GM18907 (cell line): Measurements from ENCODE around the gene CARS2.
"Not testable (repeated sequence)": the region's sequence is repeated elsewhere in the genome, so short reads cannot be mapped to it uniquely, and the experiment has no call there.

Source experiments
- ATAC-seq: cut with Tn5 transposase; IDR thresholded peaks from one replicate; pipeline ENCODE4 v1.9.1; 2021; ENCODE audit warnings: mild to moderate bottlenecking, moderate library complexity; ENCODE audit not compliant: unreplicated experiment

The CARS2 gene

DNA sequence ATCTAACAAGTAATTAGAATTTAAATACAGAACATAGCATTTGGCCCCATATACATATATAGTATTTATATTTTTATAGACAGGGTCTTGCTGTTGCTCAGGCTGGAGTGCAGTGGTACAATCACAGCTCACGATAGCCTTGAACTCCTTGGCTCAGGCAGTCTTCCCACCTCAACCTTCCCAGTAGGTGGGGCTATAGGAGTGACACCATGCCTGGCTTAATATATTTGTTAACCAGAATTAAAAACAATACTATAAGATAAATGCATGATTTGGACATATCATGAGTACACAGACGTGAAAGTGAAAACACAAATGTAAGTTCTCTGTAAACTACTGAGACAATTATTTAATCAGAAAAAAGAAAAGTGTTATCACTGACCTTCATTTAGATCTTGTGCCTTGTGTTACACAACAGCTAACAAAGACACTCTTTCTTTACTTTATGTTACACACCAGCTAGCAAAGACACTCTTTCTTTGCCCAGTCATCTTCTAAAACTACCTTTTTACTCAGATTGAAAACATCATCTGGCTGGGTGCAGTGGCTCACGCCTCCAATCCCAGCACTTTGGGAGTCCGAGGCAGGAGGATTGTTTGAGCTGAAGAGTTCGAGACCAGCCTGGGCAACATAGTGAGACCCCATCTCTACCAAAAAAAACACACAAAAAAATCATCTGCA lies 22.6 kb downstream of the CARS2 start:
- no peak for ATAC-seq

DNA sequence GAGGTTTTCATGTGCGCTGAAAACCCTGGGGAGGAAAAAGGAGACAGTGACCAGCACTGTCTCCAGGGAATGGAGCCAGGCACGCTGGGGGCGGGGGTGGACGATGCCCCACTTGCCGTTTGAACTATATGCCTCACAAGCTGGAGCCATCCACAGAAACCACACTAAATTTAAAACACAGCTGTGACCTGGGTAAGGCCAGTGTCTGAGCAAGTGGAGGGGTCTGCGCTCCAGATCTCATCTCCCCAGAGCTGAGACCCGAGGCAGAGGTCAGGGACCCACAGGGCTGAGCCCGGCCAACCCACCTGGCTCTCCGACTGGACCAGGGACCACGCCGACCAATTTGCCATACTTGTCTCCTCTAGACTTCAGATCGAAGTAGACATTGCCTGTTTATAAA lies 23.2 kb downstream of the CARS2 start:
- ATAC-seq = no peak

DNA sequence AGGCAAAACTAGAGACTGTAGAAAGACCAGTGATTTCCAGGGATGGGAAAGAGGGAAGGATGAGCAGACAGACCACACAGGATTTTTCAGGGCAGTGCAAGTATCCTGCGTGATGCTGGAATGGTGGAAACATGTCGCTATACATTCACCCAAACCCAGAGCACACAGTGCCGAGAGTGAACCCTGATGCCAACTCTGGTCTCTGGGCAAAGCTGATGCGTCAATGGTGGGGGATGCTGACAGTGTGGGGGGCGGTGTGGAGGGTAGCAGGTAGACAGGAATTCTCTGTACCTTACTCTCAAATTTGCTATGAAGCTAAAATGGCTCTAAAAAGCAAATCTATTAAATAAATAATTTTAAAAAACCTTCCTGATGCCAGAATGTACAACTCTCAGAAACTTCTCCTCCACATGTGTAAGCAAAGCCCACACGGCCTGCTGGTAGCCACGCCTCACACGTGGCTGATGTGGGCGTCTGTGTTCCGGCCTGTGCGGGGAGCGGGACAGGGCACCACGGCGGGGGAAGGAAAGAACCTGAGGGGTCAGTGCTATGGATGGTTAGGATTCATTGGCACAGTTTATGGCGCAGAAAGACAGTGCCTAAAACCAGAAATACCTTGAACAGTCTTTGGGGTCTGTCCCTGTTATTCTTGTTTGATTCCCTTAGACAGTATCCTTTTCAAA lies 23.9 kb downstream of the CARS2 start:
- no peak for ATAC-seq

DNA sequence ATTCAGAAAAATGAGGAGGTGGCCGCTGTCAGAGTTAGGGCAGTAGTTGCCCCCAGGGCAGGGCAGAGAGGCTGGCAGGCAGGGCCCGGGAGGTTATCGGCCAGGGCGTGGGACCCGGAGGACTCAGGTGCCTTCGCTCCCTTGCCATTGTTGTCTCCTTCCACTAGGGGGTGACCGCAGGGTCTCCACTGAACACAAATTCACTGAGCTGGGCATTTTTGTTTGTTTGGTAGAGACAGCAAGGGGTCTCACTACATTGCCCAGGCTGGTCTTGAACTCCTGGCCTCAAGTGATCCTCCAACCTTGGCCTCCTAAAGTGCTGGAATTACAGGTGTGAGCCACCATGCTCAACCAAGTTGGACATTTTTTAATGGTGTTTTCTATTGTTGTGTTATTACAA lies 25.1 kb downstream of the CARS2 start:
- ATAC-seq = no peak

DNA sequence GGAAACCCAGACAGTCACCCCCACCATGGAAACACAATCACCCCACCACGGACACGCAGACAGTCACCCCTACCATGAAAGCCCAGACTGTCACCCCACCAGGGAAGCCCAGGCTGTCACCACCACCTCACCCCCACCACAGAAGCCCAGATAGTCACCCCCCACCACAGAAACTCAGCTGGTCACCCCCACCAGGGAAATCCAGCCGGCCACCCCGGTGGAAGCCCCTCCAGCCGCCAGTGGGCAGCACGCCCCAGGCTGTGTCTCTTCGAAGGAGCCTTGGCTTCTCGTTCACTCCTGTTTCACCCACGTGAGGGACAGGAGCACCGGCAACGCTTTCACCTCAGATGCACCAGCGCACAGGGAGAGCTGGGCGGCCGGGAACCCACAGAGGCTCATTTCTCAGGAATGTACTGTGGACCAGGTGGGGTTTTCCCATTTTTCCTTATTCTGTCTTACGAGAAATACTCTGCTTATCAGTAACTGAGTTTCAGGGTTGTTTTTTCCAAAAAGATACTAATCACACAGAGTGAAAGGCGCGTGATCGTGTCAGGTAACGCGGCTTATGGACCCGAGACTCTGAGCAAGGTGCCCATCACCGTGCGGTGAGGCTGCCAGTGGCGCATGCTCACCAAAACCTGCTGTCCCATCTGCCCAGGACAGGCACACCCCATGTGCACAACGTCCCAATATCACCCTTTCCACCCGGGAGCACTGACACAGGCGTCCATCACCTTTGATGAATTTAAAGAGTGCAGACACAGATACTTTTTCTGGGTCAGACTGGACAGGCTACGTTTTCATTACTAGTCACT lies 28.0 kb downstream of the CARS2 start:
- ATAC-seq = no peak

DNA sequence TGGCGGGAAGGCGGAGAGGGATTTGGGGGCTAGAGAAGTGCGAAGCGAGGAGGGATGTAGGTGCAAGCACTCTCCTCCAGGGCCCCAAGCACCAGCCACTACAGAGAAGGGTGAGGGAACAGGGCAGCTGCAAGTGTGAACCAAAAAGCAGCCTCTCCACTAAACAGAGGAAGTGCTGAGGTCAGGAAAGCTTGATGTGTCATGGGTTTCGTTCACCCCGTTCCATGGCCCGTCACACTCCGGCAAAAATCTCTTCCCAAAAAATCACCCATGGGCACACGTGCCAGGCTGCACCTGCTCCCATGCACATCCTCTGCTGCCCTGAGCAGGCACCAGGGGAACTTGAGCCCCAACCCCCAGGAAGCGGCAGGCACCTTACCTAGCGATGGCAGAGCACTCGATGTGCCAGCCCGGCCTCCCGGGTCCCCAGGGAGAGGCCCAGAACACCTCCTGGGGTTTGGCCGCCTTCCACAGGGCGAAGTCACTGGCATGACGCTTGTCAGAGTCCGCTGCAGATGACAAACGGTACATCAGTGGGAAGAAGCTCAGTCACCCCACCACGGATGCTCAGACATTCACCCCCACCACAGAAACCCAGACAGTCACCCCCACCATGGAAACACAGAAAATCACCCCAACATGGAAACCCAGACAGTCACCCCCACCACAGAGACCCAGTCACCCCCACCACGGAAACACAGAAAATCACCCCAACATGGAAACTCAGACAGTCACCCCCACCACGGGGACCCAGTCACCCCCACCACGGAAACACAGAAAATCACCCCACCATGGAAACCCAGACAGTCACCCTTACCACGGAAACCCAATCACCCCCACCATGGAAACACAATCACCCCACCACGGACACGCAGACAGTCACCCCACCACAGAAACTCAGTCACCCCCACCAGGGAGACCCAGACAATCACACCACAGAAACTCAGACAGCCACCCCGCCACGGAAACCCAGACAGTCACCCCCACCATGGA lies 29.0 kb downstream of the CARS2 start:
- ATAC-seq = peak; percentile 79

DNA sequence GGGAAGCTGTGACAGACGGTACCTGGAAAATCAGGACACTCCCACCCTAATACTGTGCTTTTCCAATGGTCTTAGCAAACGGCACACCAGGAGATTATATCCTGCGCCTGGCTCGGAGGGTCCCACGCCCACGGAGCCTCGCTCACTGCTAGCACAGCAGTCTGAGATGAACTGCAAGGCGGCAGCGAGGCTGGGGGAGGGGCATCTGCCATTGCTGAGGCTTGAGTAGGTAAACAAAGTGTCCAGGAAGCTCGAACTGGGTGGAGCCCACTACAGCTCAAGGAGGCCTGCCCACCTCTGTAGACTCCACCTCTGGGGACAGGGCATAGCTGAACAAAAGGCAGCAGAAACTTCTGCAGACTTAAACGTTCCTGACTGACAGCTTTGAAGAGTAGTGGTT lies 36.1 kb downstream of the CARS2 start:
- not testable (repeated sequence) for ATAC-seq

DNA sequence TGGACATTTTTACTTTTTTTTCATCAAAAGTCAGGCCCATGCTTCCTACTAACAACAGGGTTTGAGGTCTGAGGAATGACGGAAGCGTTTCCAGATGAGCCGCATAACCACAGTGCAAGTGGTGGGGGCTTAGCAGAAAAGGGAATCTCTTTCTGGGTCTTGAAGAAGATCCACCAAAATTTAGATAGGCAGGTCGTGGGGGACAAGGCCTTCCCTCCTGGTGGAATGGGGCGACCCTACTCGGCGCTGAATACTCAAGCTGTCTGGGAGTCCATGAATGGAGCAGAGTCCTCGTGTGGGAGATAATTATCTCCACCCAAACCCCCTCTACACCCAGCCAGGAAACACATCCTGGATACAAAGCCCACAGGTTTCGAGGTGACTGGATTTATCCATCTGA lies 36.9 kb downstream of the CARS2 start:
- ATAC-seq = no peak

DNA sequence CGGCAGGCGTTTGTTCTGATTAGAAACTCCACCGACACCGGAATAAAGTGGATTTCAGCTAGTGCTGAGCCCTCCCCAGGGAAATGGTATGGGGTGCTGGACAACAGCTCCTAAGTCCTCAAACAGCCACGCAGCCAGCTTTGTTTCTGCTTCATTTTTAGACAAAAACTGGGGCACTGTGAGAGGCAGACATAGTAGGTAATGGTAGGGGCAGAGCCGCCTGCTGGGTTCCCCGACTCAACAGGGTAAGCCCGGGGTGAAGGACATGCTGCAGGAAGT lies 39.7 kb downstream of the CARS2 start:
- ATAC-seq = no peak

DNA sequence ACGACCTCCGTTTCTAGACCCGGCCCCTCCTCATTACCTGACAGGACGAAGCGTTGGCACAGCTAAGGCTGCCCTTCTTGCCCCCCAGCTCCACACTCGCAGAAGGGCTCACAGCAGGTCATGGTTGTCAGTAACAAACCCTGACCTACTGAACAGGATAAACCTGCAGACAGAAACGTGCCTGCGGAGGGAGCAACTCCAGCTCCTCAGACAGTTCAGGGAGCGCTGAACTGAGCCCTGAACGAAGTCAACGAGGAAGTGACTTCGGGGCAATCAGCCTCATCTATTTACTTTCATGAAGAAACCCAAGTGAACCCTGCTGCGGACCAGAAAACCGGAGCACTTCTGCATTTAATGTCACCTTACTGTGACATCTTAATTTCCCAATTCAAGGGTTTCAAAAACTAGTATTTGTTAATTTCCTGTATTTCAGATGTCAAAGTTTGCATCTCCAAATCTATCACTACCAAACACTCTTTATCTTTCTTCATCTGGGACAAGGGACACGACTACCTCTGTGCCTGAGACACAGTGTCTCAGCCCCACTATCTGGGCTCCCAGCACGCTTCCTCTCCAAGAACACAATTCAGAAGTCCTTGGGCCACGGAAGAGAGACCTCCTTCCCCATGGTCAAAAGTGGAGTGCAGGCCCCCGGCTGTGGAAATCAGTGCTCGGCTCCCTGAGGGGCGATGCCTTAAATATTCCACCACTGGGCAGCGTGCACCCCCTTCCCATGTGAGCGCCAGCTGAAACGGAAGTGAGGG lies 40.2 kb downstream of the CARS2 start:
- ATAC-seq = no peak

DNA sequence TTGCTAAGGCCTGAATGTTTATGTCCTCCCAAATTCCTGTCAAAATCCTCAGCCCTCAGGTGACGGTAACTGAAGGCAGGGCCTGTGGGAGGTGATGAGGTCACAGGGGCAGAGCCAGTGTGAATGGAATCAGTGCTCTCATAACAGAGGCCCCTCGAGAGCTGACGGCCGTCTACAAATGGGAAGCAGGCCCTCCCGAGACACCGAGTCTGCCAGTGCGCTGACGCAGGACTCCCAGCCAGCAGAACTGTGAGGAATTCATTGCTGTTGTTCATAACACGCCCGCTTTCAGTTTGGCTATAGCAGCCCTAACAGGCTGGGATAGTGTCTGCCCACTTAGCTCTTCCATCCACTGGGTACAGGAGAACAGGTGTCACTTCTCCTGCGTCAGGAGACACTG lies 41.2 kb downstream of the CARS2 start:
- ATAC-seq = no peak

DNA sequence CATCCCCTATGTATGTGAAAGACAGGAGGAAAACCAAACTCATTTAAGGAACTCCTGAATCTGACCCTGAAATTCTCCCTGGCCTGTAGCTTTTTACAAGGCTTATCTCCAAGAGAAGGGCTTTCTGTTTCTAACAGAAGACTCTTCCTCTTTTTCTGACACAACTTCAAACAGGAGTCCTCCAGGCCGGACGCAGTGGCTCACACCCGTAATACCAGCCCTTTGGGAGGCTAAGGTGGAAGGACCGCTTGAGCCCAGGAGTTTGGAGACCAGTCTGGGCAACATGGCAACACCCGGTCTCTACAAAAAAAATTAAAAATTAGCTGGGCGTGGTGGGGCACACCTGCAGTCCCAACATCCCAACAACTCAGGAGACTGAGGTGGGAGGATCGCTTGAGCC lies 41.9 kb downstream of the CARS2 start:
- no peak for ATAC-seq

DNA sequence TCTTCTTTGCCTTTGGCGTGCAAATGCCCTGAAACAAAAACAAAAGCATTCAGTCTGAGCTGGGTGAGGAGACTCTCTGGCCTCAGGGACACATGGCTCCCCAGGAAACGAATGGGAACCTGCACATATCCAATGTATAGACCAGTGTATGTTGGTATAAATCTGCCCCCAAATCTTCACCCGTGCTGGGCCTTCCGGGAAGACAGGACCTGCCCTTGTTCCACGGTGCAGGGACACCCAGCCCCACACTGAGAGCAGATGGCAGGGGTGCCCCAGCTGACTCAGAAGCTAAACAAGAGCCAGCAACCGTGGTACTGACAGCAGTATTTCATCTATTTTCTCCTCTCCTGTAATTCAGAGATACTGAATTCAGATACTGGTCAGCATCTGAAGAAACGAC lies 42.4 kb downstream of the CARS2 start:
- no peak for ATAC-seq

DNA sequence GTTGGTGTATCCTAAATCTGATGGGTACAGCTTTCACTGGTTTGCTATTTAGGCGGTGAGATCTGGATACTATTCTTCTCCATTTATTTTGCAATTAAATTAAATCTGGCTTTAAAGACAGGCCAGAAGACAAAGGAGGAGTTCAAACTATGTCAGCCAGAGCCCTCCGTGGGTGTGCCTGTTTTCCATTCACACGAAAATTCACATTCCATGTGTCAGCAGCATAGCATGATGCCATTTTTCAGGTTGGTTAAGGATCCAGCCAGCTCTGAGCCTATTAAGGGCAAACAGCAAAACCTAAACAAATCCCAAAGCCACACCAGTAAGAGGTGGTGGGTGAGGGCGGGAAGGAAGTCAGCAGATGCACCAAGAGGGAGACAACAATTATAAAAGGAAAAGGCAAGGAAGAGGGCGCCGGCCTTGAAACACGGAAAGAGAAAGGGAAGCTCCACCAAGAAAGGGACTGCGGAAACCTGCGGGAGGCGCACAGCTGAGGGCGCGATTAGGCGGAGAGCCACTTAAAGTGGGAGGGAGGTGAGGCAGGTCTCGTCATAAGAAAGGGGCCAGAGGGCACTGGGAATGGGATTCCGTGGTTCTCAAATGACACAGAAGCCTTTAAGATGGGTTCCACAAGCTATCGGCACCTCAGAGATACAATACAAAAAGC lies 43.0 kb downstream of the CARS2 start:
- ATAC-seq = no peak

DNA sequence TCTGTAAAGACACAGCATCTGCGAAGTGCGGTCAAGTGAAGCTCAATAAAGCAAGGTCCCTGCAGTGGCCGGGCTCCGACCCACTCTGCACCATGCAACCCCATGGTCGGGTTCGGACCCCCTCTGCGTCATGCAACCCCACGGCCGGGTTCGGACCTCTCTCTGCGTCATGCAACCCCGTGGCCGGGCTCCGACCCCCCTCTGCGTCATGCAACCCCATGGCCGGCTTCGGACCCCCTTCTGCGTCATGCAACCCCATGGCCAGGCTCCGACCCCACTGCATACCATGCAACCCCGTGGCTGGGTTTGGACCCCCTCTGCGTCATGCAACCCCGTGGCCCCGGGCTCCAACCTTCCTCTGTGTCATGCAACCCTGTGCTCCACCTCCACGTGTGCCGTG lies 43.8 kb downstream of the CARS2 start:
- ATAC-seq = no peak

DNA sequence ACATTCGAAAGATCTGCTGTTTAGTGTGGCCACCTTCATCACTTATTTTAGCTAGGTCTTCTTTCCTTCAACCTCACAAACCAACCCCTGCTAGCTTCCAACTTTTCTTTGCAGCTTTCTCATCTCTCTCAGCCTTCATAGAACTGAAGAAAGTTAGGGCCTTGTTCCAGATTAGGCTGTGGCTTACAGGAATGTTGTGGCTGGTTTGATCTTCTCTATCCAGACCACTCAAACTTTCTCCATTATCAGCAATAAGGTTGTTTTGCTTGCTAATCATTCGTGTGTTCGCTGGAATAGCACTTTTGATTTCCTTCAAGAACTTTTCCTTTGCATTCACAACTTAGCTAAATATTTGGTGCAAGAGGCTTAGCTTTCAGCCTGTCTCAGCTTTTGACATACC lies 44.7 kb downstream of the CARS2 start:
- no peak for ATAC-seq

DNA sequence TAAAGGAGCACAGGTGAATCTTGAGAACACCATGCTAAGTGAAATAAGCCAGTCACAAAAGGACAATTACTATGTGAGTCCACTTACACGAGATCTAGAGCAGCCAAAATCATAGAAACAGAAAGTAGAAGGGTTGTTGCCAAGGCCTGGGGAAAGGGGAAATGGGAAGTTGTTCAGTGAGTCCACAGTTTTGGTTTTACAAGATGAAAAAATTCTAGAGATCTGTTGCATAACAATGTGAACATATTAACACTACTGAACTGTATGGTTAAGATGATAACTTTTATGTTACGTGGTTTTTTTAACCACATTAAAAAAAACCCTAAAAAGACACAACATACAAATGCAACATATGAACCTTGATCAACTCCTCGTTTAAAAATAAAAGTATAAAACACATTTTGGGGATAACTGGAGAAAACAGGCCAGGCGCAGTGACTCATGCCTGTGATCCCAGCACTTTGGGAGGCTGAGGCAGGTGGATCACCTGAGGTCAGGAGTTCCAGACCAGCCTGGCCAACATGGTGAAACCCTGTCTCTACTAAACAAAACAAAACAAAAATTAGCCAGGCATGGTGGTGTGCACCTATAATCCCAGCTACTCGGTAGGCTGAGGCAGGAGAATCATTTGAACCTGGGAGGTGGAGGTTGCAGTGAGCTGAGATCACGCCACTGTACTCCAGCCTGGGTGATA lies 47.6 kb downstream of the CARS2 start:
- ATAC-seq = peak; percentile 87

DNA sequence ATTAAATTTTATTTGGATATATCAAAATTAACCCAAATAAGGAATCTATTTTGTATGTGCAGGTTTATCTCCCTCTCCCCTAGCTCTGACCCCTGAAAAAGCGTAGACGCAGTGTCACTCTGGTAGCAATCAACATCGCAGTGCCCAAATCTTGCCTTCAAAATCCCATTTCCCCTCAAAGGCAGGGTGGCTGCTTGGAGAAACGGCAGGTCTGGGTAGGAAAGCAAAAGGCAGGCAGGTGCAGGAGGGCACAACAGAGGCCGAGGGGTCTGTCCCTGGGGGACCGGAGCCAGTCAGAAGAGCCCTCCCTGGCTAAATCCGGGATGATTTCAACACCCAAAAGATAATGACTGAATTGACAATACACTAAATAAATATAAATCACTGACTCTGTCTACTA lies 48.7 kb downstream of the CARS2 start:
- no peak for ATAC-seq

DNA sequence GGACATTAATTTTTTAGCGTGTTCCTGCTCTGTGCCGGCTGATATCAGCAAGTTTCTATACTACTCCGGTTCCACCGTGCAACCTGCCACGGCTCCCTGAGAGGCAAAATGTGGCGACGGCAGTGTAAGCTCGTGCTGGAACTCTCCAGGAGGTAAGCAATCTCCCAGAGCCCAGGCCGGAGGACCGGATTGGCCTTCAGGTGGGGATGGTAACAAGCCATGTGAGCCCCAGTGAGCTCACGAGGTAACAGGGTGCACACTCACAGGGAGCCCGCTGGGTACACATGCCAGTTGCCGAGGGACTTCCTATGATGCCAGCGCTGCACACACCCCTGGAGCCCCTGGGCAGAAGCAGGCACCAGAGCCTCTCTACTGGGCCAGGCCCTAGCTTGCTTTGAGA lies 52.1 kb downstream of the CARS2 start:
- ATAC-seq = no peak
